ENCODE data around the gene LAMTOR4.

GRCh38 chr7:100124301-100125230, 24.2 kb upstream of the LAMTOR4 start:
- TF ChIP-seq CTCF (IDR thresholded peaks at IDR 0.05; ENCODE audit: low read depth, low read length, poor library complexity, severe bottlenecking) = no peak
- no peak for TF ChIP-seq EZH2phosphoT487 (IDR thresholded peaks at IDR 0.05; ENCODE audit: borderline replicate concordance, low read length)
